ENCODE results near the gene FCN1.
"Not testable (repeated sequence)": the region's sequence is repeated elsewhere in the genome, so short reads cannot be mapped to it uniquely, and the experiment has no call there.

FCN1 gene

DNA sequence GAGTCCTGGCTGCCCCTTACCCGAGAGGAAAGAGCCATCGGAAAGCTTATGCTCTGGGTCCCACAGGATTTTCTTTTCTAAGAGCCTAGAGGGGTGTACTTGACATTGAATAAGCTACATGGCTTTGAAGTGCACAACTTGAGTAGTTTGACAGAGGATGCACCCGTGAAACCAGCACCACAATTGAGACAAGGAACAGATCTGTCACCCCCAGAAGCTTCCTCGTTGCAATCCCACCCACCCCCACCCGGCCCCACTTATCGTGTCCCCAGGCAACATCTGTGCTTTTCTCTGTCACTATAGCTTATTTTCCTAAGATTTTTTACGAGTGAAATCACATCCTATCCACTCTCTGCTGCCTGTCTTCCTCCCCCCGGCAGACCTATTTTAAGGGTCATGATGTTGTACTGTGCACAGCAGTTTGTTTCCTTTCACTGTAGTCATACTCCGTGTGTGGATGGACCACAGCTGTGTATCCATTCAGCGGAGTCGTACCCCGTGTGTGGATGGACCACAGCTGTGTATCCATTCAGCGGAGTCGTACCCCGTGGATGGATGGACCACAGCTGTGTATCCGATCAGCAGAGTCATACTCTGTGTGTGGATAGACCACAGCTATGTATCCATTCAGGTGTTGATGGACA lies 45.9 kb downstream of the FCN1 start:
- no peak for DNase-seq

GRCh38 chr9:134870746-134871662 lies 46.7 kb downstream of the FCN1 start:
- no peak for DNase-seq

GRCh38 chr9:134870301-134870694 lies 47.4 kb downstream of the FCN1 start:
- DNase-seq: no peak

DNA sequence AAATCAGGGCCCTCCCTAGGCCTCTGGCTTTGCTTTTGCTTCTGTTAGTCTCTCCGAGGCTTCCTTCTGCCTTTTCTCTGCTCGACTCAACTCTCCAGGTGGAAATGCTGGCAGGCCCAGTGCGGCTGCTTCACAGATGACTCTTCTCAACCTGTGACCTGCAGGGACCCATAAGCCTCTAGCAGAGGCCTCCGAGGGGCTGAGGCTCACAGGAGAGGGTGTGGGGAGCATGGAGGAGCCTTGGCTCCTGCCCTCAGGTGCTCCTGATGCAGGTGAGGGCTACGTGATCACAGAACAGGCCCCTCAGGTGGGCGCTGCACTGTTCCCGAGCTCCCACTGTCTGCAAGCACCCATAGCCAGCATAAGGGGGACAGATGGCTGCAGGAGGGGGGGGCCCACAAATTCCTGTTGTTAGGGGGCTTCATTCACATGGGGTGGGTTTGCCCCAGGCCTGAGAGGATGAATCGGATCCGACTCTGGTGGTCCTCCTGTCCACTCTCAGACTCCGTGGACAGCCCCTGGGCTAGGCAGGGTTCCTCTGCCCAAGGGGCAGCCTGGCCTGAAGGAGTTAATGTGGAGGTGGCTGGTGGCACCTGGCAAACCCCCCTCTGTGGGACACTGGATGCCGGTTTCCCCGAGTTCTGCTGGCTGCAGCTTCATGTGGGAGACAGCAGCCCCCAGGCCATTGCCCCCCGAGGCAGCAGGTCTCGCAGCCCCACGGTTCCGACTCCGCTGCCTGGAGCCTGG lies 48.0 kb downstream of the FCN1 start:
- DNase-seq: no peak

DNA sequence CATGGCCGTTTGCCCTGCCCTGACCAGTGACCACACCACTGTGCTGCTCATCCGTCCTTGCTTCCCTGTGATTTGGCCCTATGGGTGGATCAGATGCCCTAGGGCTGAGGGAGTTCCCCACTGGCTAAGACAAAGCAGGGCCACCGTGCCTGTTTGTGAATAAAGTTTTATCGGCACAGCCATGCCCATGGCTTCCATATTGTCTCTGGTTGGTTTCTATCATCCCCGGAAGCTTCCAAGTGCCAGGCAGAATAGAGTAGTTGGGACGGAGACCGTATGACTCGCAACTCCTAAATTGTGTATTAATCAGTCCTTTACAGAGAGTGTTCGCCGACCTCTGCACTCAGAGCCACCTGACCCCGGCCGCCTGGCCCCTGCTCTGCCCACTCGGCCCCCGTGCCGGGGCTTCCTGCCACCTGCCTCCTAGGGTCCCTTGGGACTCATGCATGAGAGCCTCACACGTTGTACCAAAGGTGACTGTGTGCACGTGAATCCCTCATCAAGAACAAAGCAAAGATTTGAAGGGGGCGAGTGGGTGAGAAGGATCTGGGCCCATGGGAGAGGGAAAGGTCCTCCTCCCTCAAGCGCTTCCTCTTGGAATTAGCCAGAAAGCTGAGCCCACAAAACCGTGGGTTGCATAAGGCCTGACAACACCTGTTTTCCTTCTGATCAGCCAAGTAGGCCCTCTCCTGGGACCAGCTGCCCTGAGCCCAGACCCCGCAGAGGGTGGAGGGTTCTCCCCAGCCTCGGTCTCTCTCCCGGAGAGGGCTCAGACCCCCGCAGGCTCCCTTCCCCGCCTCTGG lies 48.8 kb downstream of the FCN1 start:
- DNase-seq: no peak

- no peak for DNase-seq
These were observed 49.6 kb downstream of the FCN1 start for GRCh38 chr9:134867917-134868750.

DNA sequence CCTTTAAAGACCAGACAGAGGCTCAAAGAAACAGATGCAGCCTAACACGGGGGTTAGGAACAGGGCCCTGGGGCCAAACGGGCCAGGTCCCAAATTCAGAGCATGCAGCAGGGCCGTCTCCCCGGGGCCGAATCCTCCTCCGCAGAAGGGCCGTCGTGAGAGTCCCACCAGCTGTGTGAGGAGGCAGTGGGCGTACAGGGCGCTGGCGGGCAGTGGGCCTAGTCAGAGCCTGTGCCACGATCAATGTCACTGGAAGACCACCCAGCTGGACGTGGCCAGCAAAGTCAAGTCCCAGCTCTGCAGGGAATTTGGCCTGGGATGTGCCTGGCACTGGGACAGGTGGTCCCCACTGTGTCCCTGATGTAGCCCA lies 52.9 kb downstream of the FCN1 start:
- no peak for DNase-seq

DNA sequence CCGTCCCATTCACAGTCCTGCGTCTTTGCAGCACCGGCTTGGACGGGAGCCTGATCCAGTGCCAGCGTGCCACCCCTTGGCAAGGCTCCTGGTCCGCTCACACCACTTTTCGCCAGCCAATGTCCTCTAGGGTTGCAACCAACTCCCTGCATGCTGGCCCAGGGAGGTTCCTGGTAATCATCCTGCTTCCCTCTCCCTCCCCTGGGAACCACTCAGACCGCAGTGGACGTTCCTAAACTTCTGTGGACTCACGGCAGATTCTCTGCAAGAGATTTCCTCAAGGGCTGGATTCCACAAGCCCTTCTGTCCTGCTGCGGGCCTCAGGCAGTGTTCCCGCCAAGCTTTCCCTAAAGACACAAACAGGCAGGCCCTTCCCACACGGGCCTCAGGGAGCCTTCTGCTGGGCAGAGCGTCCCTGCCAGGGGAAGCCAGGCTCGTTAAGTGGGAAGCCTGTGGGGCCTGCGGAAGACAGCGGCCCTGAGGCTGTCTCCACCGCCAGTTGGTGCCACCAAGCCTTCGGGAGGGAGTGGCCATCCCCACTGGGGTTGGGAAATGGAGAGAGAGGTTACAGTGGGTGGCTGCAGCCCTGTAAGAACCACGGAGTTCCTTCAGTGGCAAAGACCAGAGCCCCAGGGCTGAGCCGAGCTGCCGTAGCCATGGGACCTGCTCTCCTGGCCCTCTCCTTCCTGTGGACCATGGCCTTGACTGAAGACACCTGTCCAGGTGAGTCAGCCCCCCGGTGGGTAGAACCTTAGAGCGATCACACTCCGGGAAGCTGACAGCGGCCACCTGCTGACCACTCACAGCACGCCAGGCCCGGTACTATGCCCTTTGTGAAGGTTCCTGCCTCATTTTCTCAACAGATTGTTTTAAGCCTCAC lies 53.5 kb downstream of the FCN1 start:
- no peak for DNase-seq

GRCh38 chr9:134863306-134863902 lies 54.3 kb downstream of the FCN1 start:
- DNase-seq: no peak

GRCh38 chr9:134861595-134862334 lies 55.9 kb downstream of the FCN1 start:
- no peak for DNase-seq

GRCh38 chr9:134860510-134860909 lies 57.2 kb downstream of the FCN1 start:
- DNase-seq: no peak

- peak; percentile 27 to 52 for DNase-seq
These were observed 59.5 kb downstream of the FCN1 start for GRCh38 chr9:134858051-134858841.

GRCh38 chr9:134857451-134857850 lies 60.3 kb downstream of the FCN1 start:
- DNase-seq: not testable (repeated sequence)

- DNase-seq: no peak
These were observed 61.8 kb downstream of the FCN1 start for GRCh38 chr9:134855900-134856377.
